Right atrium auricular region (tissue), 2 donors: Measurements from ENCODE around the gene SLC26A4. TPM values are rescaled to one million over a fixed set of nuclear protein-coding genes. Genes with fewer than 3 reads are reported as not detected.

Source experiments
- DNase-seq: peaks from one replicate; pipeline ENCODE4 v3.0.0-alpha.2; 2019; ENCODE audit warnings: low spot score
- H3K27ac ChIP-seq, 2 donors: fragments of 200-600 bp; sonication (generic); 1 replicate in 1 of 2; 2 replicates in 1 of 2; pipeline ENCODE4 v1.5.1; 2016 to 2019
- H3K27me3 ChIP-seq, 2 donors: fragments of 200-600 bp; sonication (generic); one replicate each; pipeline versions ENCODE4 v1.5.1 to v1.6.0; 2017 to 2019
- H3K36me3 ChIP-seq: fragments of 200-600 bp; sonication (generic); one replicate; pipeline ENCODE4 v1.5.1; 2016
- H3K4me1 ChIP-seq, 2 donors: fragments of 200-600 bp; sonication (generic); one replicate each; pipeline versions ENCODE4 v1.5.1 to v1.6.0; 2017 to 2019
- H3K4me3 ChIP-seq, 2 donors: fragments of 200-600 bp; sonication (generic); 1 replicate in 1 of 2; 2 replicates in 1 of 2; pipeline ENCODE4 v1.5.1; 2017 to 2019; ENCODE audit warnings: mild to moderate bottlenecking in 1 of 2, moderate library complexity in 1 of 2
- H3K9me3 ChIP-seq, 2 donors: fragments of 200-600 bp; sonication (generic); one replicate each; pipeline ENCODE4 v1.5.1; 2019
- CTCF ChIP-seq, 2 donors: fragments of 200-600 bp; sonication (generic); IDR thresholded peaks; one replicate each; pipeline ENCODE4 v1.5.1; 2019; ENCODE audit warnings: antibody characterized with exemption in 2 of 2
- total RNA-seq, 2 donors: library from RNA; depleted of rRNA; stranded (reverse); fragments of >200 nt; gene quantifications; one replicate each; pipeline ENCODE4 v1.1.0, GENCODE V29; 2016

Gene SLC26A4
- total RNA-seq, 2 donors from 2014 or later, result 0.30 to 0.51 TPM

DNA sequence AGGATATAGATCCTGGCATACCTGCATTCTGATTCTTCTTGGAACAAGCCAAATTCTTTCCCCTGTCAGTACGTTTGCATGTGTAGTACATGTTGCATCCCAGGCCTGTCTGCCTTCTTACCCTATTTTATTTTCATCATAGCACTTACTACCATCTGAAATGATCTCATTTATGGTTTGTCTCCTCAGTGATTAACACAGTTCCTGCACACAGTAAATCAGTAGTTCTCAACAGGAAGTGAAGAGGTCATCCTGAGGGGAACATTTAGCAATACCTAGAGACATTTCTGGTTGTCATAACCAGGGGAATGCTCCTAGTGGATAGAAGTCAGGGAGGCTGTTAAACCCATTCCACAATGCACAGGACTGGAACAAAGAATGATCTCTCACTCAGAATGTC lies 38.2 kb upstream of the SLC26A4 start:
- no peaks in the 10 kb centered on the region for H3K27me3 ChIP-seq
- H3K4me3 ChIP-seq, result no peak overlapping the region
- H3K4me1 ChIP-seq, result no peaks in the 10 kb centered on the region
- no peak for DNase-seq
- no peak overlapping the region for H3K27ac ChIP-seq
- no peak for TF ChIP-seq CTCF (IDR thresholded peaks at IDR 0.05)
- no peaks in the 10 kb centered on the region for H3K9me3 ChIP-seq
- peaks cover 23% of the 10 kb centered on the region for H3K36me3 ChIP-seq

GRCh38 chr7:107622894-107623293 lies 37.7 kb upstream of the SLC26A4 start:
- Histone ChIP-seq H3K27ac (no peak overlapping the region), H3K9me3 (no peaks in the 10 kb centered on the region), H3K4me3 (no peak overlapping the region), H3K4me1 (no peaks in the 10 kb centered on the region), H3K27me3 (no peaks in the 10 kb centered on the region), H3K36me3 (peaks cover 23% of the 10 kb centered on the region)
- DNase-seq, result no peak
- no peak for TF ChIP-seq CTCF (IDR thresholded peaks at IDR 0.05)

- no peaks in the 10 kb centered on the region for H3K9me3 ChIP-seq
- no peak for TF ChIP-seq CTCF (IDR thresholded peaks at IDR 0.05)
- H3K27ac ChIP-seq, result no peak overlapping the region
- no peak overlapping the region for H3K4me3 ChIP-seq
- H3K4me1 ChIP-seq, result no peaks in the 10 kb centered on the region
- peaks cover 10% of the 10 kb centered on the region for H3K36me3 ChIP-seq
- no peak for DNase-seq
- no peaks in the 10 kb centered on the region for H3K27me3 ChIP-seq
Measured at GRCh38 chr7:107627002-107627401, 33.6 kb upstream of the SLC26A4 start.

- DNase-seq, result no peak
- H3K4me3 ChIP-seq, result no peak overlapping the region
- TF ChIP-seq CTCF (IDR thresholded peaks at IDR 0.05), result no peak
- no peaks in the 10 kb centered on the region for H3K4me1 ChIP-seq
- no peaks in the 10 kb centered on the region for H3K27me3 ChIP-seq
- H3K9me3 ChIP-seq, result no peaks in the 10 kb centered on the region
- H3K36me3 ChIP-seq, result peaks cover 10% of the 10 kb centered on the region
- H3K27ac ChIP-seq, result no peak overlapping the region
Measured at GRCh38 chr7:107628461-107629064, 32.1 kb upstream of the SLC26A4 start.

DNA sequence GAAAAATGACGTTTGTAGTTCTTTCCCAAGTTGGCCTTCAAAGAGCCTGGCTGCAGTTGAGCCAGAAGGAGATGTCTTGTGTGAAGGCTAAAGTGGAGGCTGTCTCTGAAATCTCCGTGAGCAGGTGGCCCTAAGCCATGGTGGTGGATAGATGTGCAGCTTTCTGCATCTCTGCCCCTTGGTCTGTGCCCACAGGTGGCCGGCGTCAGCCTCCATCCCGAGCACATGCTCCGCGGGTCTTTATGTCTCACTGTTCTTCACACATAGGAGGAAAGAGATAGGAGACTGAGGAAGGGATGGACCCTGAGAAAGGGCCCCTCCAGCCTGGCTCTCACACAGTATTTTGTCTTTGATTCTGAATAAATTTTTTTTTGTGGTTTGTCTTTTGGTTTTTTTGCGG lies 30.3 kb upstream of the SLC26A4 start:
- Histone ChIP-seq H3K27ac (no peak overlapping the region), H3K9me3 (no peaks in the 10 kb centered on the region), H3K27me3 (no peaks in the 10 kb centered on the region), H3K4me3 (no peak overlapping the region), H3K4me1 (no peaks in the 10 kb centered on the region), H3K36me3 (peaks cover 10% of the 10 kb centered on the region)
- no peak for TF ChIP-seq CTCF (IDR thresholded peaks at IDR 0.05)
- no peak for DNase-seq
